Mammary epithelial cell (primary cell): ENCODE results near the gene CREBBP.

ENCODE experiments used
- EZH2 ChIP-seq: IDR thresholded peaks from 2 replicates; pipeline ENCODE4 v1.6.1; 2012; ENCODE audit warnings: low read length, inconsistent platforms, borderline replicate concordance
- TF ChIP-seq, protein P1 (sequence below), 2 donors: IDR thresholded peaks in 1 of 2; conservative IDR thresholded peaks in 1 of 2; 2 replicates each; pipeline ENCODE4 v1.5.1; 2011 to 2012; ENCODE audit warnings: inconsistent platforms in 2 of 2, low read length in 2 of 2, mild to moderate bottlenecking in 2 of 2, control low read depth in 1 of 2, low read depth in 1 of 2; ENCODE audit not compliant: insufficient read depth in 1 of 2; ENCODE audit errors: extremely low read depth in 1 of 2

DNA sequence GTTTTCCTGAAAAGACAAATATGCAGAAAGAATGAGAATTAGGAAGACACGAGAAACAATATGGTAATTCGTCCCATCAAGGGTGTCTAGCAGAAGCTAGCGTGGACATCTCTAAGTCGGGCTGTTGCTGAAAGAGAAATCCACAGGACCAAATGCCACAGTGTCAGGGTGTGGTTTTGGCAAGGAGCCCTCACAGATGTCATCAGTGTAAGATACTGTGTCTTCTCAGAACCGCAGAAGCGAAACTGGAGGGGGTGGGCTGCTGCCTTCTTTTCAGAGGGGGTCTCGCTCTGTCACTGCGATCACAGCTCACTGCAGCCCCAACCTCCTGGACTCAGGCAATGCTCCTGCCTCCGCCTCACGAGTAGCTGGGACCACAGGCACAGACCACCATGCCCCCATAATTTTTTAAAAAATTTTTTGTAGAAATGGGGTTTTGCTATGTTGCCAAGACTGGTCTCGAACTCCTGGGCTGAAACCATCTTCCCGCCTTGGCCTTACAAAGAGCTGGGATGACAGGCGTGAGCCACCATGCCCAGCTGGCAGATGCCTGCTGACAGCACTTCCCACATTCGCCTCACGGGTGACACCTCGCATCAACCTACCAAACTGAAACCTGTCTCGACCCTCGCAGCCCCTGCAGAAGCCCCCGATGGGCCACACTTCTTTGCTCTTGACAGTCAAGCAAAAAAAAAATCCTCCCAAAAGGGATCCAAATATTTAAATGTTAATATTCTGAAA is 189.4 kb downstream of the CREBBP start:
- TF ChIP-seq, protein P1, sequence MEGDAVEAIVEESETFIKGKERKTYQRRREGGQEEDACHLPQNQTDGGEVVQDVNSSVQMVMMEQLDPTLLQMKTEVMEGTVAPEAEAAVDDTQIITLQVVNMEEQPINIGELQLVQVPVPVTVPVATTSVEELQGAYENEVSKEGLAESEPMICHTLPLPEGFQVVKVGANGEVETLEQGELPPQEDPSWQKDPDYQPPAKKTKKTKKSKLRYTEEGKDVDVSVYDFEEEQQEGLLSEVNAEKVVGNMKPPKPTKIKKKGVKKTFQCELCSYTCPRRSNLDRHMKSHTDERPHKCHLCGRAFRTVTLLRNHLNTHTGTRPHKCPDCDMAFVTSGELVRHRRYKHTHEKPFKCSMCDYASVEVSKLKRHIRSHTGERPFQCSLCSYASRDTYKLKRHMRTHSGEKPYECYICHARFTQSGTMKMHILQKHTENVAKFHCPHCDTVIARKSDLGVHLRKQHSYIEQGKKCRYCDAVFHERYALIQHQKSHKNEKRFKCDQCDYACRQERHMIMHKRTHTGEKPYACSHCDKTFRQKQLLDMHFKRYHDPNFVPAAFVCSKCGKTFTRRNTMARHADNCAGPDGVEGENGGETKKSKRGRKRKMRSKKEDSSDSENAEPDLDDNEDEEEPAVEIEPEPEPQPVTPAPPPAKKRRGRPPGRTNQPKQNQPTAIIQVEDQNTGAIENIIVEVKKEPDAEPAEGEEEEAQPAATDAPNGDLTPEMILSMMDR (conservative IDR thresholded peaks at IDR 0.05 in 1 of 2, IDR thresholded peaks at IDR 0.05 in 1 of 2; ENCODE audit: extremely low read depth in 1 of 2, insufficient read depth in 1 of 2, low read depth in 1 of 2, low read length in 2 of 2): peak in 1 of 2 donors; percentile 2
- TF ChIP-seq EZH2: no peak
